Bronchial smooth muscle cell (primary cell): Measurements from ENCODE around the gene LTBP2. TPM values are rescaled to one million over a fixed set of nuclear protein-coding genes. Genes with fewer than 3 reads are reported as not detected.

Source experiments
- total RNA-seq: library from RNA; depleted of rRNA; stranded (reverse); fragments of >200 nt; gene quantifications from 2 replicates; pipeline ENCODE4 v1.2.1, GENCODE V29; 2014

LTBP2 gene
- total RNA-seq: 74.4 and 88.4 TPM in 2 replicates

GRCh38 chr14:74611650-74612349 is at the start of gene LTBP2:
Gene LTBP2 (minus strand): TSS chr14:74612237. CDS start chr14:74611944, 293 bp downstream.

DNA sequence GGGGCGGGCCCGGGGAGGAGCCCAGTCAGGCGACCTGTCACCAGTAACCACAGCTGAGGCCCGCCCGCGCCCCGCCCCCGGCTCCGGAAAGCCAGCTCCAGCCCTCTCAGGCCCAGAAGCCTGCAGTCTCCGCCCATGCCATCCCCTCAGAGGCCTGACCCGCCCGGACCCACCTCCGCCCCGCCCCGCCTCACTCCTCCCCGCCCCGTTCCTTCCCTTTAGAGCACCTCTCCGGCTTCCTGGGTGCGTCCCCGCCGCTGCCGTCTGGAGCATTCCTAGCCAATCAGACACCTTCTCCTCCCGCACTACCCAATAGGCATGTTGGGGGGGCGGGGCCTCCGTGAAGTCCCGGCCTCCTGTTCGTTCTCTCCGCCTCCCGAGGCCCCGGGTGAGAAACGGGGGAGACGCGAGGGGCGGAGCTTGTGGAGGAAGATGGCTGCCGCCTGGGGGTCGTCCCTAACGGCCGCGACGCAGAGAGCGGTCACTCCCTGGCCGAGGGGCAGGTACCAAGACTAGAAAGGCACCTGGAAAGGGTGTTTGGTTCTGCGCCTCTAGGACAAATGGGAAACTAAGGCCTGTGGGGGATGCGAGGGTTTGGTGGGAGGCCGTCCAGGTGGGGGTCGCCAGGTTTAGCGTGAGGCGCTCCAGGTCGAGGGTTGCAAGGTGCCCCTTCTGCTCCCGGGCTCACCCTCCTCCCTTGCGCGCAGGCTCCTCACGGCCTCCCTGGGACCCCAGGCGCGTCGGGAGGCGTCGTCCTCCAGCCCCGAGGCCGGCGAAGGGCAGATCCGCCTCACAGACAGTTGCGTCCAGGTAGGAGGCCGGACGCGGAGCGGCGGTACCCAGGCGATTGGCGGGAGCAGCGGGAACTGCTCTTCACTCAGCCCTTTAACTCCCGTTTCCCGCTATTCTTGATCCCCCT is 118.4 kb downstream of the LTBP2 start, which contains the start of gene ISCA2:
TSS of gene ISCA2 (plus strand) at position 423 of the 919 bp plus-strand sequence. CDS start at position 433, 10 bp downstream.

GRCh38 chr14:74492776-74493342 is 119.2 kb downstream of the LTBP2 start, which contains the start of gene NPC2:
Gene NPC2 (minus strand): TSS chr14:74493305. CDS start chr14:74493274, 31 bp downstream.

Other genes with a start within 250 kb of the LTBP2 start
- under 0.01 TPM in 2 replicates for gene SYNDIG1L, start 186.0 kb downstream of the LTBP2 start, total RNA-seq
- 194 and 280 TPM in 2 replicates for gene NPC2, start 118.9 kb downstream of the LTBP2 start, total RNA-seq
- 7.6 and 9.8 TPM in 2 replicates for gene ISCA2, start 118.5 kb downstream of the LTBP2 start, total RNA-seq
- gene AREL1, start 100.8 kb upstream of the LTBP2 start, total RNA-seq: 14.7 and 18.5 TPM in 2 replicates
- 21.0 and 28.7 TPM in 2 replicates for gene FCF1, start 100.9 kb upstream of the LTBP2 start, total RNA-seq
- gene YLPM1, start 151.1 kb upstream of the LTBP2 start, total RNA-seq: 19.0 and 26.5 TPM in 2 replicates